Stimulated activated CD8-positive, alpha-beta memory T cell treated with anti-CD3 and anti-CD28 coated beads, Interleukin-2, amount 100 ng/mL, for 48 hours (primary cell): Measurements from ENCODE around the gene EIF4G3.
"Not testable (repeated sequence)": the region's sequence is repeated elsewhere in the genome, so short reads cannot be mapped to it uniquely, and the experiment has no call there.

Experiments
- DNase-seq, 2 donors: peaks; one replicate each; pipeline ENCODE4 v3.0.0-alpha.2; 2020; ENCODE audit warnings: low read depth in 2 of 2

EIF4G3 gene

DNA sequence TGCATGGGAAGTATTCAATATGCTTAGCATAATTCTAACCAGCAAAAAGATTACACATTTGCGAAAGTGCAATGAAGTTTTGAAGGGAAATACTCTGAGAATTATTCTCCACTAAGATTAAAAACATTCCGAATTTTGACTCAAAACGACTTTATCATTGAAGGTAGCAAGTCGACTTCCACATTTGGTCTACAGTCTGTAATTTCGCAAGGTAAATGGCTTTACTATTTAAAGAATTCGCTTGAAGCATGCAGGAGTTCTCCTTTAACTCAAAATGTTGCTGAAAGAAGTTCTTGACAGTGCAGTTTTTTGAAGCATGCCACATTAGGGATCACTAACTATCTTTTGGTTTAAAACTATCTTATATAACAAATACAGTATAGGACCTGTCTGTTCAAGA is 228.6 kb downstream of the EIF4G3 start:
- DNase-seq = no peak

DNA sequence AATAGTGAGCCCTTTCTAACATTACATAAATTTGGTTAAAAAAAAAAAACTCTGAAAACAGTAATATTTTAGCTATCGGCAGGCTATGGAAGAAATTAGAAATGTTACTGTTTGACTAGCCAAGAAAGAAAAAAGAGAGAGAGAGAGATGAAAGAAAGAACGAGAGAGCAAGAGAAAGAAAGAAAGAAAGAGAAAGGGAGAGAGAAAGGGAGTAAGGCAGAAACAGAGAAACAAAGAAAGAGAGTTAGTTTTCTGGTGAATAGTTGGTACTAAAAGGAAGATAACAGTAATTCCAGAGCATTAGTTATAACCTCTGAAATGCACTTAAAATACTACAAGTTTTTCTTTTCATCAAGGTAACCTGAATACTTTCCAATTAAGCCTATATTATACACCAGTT is 229.3 kb downstream of the EIF4G3 start:
- no peak for DNase-seq

DNA sequence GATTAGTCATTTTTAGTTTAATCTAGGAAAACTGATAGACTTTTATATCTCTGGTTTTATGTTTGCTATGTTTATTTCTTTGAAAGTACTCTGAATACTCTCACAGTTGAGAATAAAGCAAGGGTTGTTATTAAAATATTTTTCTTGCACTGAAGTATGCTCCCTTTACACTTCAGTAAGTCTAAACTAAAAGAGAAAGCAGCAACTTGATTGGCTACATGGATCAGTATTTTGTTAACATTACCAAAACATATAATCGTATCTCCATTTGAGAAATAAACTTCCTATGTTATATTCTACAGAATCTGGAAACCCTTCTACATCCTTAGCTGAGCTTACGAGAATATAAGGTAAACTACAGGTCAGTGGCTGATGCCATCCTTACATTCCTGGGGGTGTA is 240.1 kb downstream of the EIF4G3 start:
- no peak for DNase-seq

DNA sequence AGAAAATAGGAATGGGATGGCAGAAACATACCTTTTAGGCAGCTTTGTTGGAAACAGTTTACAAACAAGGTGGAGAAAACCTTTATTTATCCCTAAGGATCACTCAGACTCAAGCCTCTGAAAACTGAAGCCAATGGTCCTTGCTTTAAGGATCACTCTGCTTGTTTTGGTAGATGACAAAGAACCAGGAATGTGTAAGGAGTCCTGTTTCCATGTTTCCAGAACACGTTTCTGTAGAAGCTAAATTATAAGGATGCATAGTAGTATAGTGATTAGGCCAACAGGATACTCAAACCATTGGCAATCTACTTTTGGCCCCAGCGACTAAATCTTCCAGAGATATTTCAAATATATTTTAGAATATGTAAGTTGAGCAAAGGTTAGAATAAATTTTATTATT is 240.5 kb downstream of the EIF4G3 start:
- DNase-seq = no peak

DNA sequence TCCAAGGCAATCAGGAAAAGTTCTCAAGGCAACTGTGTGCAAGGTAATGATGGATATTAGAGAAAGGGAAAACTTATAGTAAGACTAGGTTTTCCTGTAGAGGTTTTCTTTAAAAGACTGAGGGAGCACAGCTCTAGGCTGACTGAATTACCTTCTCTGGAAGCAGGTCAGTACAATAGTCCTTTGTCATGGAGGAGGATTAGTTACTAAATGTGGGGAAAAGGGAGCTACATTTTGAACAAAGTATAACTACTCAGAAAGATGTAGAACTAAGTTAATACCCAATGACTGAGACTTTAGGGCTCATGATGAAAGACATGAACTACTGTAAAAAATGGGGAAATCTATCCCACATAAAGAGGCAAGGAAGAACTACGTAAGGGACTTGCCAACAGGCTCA is 241.0 kb downstream of the EIF4G3 start:
- no peak for DNase-seq

DNA sequence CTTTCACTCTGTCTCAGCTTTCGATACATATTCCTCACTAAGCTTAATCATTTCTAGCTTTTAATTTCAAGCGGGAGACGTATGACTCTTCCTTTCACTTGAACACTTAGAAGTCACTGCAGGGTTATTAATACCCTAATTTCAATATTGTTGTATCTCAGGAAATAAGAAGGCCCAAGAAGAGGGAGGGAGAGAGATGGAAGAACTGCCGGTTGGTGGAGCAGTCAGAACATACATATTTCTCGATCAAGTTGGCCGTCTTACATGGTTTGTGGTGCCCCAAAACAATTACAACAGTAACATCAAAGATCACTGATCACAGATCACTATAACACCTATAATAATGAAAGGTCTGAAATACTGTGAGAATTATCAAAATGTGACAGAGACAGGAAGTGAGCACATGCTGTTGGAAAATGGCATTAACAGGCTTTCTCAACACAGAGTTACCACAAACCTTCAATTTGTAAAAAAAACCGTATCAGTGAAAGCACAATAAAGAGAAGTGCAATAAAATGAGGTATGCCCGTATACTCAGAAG is 244.2 kb downstream of the EIF4G3 start:
- DNase-seq = no peak

DNA sequence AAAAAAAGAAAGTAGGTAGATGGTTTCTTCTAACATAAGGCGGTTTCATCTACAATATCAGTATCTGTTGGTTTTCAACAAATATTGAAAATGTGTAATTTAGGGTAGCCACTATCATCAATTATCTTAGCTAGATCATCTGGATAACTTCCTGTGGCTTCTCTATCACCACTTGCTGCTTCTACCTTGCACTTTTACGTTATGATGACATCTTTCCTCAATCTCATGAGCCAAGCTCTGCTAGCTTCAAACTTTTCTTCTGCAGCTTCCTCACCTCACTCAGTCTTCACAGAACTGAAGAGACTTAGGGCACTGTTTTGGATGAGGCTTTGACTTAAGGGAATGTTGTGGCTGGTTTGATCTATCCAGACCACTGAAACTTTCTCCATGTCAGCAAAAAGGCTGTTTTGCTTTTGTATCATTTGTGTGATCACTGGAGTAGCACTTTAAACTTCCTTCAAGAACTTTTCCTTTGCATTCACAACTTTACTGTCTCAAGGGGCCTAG is 244.7 kb downstream of the EIF4G3 start:
- DNase-seq = no peak

DNA sequence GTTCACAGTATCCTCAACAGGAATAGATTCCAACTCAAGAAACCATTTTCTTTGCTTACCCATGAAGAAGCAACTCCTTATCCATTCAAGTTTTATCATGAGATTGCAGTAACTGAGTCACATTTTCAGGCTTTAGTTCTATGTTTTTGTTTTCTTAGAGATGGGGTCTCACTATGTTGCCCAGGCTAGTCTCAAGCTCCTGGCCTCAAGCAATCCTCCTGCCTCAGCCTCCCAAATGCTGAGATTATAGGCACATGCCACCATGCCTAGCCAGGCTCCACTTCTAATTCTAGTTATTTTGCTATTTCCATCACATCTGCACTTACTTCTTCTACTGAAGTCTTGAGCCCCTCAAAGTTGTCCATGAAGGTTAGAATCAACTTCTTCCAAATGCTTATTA is 246.3 kb downstream of the EIF4G3 start:
- no peak for DNase-seq

DNA sequence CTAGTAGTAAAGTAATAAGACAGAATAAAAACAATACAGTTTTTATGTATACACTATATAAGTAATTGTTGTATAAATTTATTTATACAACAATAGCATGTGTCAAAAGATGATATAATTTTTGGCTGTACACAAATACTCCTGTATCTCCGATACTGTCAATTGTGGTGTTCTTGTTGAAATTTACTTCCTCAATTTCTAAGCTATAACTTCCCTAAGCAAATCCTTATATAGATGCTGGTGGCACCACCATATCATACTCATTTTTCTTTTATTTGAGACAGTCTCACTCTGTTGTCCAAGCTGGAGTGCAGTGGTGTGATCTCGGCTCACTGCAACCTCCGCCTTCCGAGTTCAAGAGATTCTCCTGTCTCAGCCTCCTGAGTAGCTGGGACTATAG is 248.6 kb downstream of the EIF4G3 start:
- no peak for DNase-seq

DNA sequence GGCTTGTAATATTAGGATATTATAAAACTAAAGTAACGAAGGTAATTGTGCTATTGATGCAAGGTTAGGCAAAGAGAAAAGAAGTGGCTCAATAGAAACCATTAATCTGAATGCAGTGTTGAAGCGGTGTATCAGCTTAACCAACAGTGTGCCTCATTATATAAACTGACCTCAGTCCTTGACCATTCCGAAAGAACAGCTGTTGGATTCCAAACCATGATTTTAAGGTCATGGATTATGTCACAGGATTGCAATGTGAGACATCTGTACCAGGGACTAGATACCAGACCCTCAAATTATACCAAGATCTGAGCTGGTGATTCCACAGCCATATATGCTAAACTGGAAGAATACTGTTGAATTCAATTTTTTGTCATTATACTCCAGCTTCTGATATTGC is 255.4 kb downstream of the EIF4G3 start:
- DNase-seq = no peak

DNA sequence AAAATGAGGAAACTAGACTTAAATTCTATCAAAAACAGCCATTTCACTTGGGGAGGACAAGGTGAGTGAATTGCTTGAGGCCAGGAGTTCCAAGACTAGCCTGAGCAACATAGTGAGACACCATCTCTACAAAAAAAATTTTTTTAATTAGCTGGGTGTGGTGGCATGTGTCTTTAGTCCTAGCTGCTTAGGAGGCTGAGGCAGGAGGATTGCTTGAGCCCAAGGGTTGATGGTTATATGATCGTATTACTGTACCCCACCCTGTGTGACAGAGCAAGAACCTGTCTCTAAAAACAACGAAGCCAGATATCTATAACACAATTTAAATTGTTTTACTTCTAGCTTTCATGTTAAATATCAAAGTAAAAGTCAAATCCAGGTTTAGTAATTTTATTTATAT is 263.5 kb downstream of the EIF4G3 start:
- DNase-seq = no peak

DNA sequence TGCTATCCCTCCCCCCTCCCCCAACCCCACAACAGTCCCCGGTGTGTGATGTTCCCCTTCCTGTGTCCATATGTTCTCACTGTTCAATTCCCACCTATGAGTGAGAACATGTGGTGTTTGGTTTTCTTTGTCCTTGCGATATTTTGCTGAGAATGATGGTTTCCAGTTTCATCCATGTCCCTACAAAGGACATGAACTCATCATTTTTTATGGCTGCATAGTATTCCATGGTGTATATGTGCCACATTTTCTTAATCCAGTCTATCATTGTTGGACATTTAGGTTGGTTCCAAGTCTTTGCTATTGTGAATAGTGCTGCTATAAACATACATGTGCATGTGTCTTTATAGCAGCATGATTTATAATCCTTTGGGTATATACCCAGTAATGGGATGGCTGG is 269.2 kb downstream of the EIF4G3 start:
- not testable (repeated sequence) for DNase-seq

DNA sequence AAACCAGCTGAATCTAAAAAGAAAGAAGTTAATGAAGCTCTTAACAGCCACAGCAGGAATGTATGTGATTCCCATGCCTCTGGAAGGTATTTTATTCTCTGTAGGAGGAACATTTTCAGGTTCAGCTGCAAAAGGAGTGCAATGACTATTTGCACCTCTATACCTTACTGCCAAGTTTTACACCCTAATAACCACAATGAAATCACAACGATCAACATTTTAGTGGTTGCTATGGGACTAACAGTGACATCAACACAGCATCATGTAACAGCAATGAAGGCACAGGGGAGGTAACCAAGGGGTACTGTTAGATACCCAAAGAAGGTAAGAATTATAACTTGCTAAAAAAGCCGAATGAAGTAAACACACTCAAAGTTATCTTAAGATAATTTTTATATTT is 273.3 kb downstream of the EIF4G3 start:
- DNase-seq = no peak

DNA sequence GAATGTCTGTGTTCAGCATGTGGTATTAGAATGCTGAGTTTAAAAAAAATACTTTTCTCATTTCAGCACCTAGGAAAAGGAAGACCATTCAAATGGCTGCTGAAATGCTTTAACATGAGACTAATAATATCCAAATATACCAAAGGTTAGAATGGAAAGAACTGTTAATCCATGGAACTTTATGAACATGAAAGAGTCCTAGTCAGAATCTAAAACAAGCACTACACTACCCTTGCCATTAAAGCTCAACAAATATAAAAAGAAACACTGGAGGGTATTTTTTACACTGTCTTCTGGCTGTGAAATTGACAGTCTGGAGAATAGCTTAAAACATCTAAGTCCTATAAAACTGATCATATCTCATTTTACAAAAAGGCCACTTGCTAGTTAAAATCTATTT is 276.6 kb downstream of the EIF4G3 start:
- DNase-seq = no peak

DNA sequence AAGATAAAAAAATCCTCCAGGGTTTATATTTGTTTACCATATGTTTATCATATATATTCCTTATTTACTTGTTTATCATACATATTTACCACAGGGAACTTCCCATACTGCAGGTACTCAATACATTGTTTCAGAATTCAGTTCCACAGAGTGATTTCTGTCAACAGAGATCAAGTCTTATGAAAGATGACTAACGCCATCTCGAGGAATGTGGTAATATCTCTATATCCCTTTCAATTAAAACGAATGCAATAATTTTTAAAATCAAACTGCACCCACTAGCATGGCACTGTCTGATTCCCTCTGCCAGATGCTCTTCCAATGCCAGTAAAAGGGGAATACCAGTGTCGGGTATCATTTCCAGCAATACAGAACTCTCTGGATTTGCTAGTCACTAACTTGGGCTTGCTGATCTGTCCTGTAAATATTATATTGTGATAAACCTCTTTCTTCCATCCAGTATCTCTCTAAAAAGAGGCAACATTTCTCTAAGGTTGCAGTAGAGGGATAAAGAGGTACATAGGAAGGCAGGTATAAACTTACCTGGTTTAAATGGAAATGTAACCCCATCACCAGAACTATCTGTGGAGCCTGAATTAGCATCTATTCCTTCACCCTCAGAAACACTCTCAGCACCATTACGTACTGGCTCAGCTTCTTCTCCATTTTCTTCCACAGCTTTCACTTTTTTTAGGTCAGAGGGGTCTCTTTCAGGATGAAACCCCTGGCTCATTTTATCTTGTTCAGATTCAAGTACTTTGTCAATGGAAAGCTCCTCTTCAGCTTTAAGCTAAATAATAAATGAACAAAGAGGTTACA is 277.3 kb downstream of the EIF4G3 start:
- no peak for DNase-seq

DNA sequence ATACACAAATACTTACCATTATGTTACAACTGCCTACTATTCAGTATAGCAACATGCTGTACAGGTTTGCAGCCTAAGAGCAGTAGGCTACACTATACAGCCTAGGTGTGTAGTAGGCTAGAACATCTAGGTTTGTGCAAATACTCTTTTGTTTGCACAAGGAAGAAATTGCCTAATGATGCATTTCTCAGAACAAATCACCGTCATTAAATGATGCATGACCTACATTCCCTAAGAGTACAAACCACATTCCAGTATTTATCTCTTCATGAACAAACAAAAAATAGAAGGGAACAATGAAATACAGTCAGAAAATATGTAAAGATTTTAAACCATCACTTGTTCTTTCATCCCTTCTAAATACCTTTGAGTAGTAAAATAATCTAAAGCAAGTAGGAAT is 279.9 kb downstream of the EIF4G3 start:
- DNase-seq = no peak

DNA sequence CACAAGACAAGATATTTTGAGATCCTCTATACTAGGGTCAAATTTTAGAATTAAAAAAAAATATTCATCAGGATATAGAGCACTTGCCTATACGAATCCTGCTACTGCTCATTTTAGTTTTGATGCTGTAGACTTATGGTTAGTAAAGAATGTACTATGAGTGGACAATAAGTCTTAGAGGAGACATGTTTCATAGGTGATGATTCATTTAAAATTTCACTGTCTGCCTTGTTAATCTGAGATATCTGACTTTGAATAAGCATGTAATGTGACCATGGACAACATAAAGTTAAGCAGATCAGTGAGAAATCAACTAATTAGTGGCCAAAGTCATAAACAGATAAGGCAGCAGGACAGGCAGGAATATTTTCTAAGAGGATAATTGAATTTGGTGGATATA is 282.8 kb downstream of the EIF4G3 start:
- no peak for DNase-seq

DNA sequence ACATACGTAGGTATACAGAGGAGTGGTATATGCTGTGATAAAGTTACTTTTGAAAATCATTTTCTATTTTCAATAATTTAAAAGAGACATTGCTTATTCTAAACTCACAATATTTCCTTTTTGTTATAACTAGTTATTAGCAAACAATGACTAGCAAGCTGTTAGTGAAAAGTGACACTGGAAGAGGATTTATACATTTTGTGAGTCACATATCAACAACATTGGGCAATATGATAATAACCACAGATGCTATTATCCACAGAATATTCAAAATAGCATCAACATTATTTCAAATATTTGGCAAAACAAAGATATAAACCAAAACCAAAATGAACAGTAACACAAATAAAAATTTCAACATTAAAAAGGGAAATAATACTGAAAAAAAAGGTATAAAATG is 285.6 kb downstream of the EIF4G3 start:
- no peak for DNase-seq

DNA sequence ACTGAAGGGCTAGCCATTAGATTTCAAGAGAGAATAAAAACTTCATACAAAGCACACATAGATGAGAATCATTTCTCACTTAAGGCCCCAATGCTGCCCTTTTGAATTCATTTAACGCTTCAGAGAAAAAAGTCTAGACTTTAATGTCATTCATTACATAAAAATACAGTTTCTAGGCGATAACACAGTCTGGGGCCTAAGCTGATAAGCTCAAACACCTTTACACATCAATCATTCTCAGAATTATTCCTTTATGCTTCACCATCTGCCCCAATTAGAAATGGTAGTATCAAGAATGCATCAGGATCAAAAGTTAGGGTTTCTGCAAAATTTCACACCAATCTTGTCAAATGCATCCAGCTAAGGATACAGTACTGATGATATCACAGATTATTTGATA is 289.5 kb downstream of the EIF4G3 start:
- no peak for DNase-seq

DNA sequence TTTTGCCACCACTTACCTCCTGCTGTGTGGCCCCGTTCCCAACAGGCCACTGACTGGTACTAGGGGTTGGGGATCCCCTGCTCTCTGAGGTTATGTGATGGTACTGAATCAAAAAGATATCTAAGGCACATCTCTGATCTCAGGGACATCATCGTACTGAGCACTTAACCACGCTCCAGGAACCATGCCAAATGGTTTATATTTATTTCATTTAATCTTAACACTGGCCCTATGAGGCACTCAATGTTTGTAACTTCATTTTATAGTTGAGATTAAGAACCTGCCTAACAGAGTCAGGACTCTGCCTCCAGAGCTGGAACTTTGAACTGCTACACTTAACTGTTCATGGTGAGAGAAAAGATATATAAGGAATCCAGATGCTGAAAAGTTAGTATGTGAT is 291.6 kb downstream of the EIF4G3 start:
- DNase-seq = no peak

DNA sequence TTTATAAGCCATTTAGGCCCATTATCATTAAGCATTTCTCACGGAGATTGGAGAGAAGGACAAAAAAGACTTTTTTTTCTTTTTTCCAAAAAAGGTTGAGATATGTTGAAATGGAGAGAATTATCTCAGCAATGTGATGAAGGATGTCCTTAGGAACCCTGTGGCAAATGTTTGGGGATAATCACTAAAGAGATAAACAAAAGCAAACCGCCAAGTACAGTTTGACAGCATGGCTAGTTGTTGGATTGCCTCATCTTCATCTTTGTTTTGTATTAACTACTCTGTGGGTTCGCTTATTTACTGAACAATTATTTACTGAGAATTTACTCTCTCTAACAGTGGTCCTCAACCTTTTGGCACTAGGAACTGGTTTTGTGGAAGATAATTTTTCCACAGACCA is 292.2 kb downstream of the EIF4G3 start:
- DNase-seq = no peak

DNA sequence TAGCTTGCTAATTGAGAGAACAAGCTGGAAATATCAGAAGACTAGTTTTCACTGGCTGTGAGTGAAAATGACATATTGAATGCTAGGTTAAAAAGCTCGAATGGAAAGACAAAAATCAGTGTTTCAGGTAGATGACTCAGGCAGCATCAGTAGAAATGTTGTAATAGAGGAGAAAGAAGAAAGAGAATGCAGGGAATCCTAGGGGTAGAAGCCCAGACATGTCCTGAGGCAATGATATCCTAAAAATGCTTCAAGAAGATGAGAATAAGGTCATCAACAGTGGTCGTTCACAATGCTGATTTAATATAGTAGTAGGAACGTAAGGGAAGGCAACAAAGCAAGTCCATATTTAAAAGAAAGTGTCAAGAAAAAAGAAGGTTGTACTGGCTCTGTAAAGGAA is 292.9 kb downstream of the EIF4G3 start:
- DNase-seq = no peak

DNA sequence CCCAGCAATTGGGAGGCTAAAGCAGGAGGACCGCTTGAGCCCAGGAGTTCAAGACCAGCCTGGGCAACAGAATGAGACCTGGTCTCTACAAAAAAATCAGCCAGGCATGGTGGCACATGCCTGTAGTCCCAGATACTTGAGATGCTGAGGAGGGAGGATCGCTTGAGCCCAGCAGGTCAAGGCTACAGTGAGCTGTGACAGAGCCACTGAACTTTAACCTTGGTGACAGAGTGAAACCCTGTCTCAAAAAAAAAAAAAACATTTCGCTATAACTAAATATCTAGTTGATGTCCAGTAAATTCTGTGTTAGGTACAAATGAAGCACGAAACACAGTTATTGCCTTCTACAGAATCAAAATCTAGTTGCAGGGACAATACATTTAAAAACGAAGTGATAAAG is 293.9 kb downstream of the EIF4G3 start:
- no peak for DNase-seq

DNA sequence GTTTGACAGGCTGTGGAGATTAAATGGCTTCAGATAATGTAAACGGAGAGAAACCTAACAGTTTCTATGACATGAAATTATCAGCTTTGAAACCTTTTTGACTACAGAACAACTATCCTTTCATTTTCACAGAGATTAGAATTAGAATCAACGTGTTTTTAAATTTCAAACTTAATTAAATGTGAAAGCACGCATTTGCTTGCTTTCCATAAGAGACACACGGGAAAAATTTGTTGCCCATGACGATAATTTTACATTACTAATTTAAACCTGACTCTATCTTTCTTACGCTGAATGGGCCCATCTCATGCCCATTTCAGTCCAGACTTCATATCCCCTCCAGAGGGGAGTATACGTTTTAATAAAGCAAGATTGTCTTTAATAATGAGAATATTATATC is 297.9 kb downstream of the EIF4G3 start:
- DNase-seq = no peak
